C4-2B (cell line): ENCODE data around the gene RFT1.

Source experiments
- CTCF ChIP-seq: fragments of 450-650 bp; conservative IDR thresholded peaks from 2 replicates; pipeline ENCODE4 v1.5.1; 2017; ENCODE audit warnings: mild to moderate bottlenecking
- ZFX ChIP-seq: fragments of 450-650 bp; IDR thresholded peaks from 2 replicates; pipeline ENCODE4 v1.6.1; 2017

GRCh38 chr3:53092216-53092615 is 38.0 kb downstream of the RFT1 start:
- no peak for TF ChIP-seq CTCF
- TF ChIP-seq ZFX: no peak
